Frontal cortex (tissue), 4 donors: ENCODE results near the gene CCSER1. TPM values are rescaled to one million over a fixed set of nuclear protein-coding genes. Genes with fewer than 3 reads are reported as not detected.
"Not testable (repeated sequence)": the region's sequence is repeated elsewhere in the genome, so short reads cannot be mapped to it uniquely, and the experiment has no call there.

Source experiments
- DNase-seq, 2 donors: peaks; one replicate each; pipeline ENCODE4 v3.0.0; 2012; ENCODE audit warnings: low spot score in 2 of 2
- FAIRE-seq: peaks from 2 replicates; lab custom pipeline; 2012; peaks lifted over from hg19 to GRCh38; lab: Jason Lieb, UNC
- total RNA-seq: library from RNA; depleted of rRNA; stranded (reverse); fragments of >200 nt; gene quantifications from one replicate; pipeline ENCODE4 v1.2.3, GENCODE V29; 2014
- donor health status: control.
- donor health status: control.
- donor health status: control.

Gene CCSER1
- total RNA-seq, 1 donor from 2014 or later = 165 TPM

DNA sequence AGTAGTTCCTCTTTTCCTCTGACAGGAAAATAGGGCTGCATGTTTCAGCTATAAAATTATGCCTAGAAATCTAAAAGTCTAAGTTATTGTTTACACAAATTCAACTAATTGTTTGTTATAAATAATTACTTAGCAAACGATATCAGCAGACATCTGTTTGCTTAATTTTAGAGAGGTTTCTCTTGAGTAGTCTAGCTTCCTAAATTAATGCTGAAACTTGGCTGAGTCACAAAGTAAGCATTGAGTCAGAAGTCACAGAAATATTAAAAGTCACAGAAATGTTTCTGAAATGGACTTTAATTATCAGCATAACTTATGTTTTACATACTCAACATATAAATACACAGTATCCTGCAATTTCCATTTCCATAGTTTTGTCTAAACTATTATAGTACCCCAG lies 1044.0 kb downstream of the CCSER1 start:
- FAIRE-seq = no peak

DNA sequence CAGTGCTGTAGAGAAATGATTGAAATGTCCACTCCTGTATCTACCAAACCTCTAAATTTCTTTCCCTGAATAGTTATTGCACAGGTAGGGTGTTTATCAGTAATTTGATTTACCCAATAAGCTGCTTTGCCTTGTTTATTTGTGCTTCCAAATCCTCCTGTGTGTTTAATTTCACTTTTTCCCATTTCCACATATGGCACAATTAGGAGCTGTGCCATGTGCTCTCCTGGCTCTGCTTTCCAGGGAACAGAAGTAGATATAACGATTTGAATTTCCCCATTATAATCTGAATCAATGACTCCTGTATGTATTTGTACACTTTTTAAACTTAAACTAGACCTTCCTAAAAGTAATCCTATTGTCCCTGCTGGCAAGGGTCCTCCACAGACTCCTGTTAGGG lies 1057.9 kb downstream of the CCSER1 start:
- FAIRE-seq, DNase-seq: not testable (repeated sequence)

More for the DNA sequence above, 1044.0 kb downstream of the CCSER1 start:
- no peak for DNase-seq

DNA sequence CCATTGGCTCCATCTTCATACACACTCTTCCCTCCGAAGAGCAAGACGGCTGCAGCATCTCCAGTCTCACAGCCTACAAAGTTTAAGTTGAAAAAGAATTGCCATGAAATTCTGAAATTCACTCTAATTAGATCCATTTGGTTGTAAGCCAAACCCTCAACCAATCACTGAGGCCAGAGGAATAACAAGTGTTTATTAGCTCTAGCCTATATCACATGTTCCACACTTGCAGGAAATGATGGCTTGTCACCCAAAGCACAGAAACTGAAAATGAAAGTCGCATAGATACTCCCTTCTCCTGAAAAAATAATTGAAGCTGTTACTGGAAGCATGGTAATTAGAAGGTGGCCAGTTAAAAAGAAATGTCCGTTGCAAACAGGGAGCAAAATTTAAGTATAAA lies 1071.8 kb downstream of the CCSER1 start:
- no peak for FAIRE-seq
- DNase-seq = no peak

DNA sequence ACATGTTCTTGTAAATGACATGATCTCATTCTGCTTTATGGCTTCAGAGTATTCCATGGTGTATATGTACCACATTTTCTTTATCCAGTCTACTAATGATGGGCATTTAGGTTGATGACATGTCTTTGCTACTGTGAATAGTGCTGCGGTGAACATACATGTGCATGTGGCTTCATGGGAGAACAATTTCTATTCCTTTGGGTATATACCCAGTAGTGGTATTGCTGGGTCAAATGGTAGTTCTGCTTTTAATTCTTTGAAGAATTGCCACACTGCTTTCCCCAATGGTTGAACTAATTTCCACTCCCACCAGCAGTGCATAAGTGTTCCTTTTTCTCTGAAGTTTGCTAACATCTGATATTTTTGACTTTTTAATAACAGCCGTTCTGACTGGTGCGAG lies 1080.3 kb downstream of the CCSER1 start:
- no peak for DNase-seq
- FAIRE-seq = no peak

DNA sequence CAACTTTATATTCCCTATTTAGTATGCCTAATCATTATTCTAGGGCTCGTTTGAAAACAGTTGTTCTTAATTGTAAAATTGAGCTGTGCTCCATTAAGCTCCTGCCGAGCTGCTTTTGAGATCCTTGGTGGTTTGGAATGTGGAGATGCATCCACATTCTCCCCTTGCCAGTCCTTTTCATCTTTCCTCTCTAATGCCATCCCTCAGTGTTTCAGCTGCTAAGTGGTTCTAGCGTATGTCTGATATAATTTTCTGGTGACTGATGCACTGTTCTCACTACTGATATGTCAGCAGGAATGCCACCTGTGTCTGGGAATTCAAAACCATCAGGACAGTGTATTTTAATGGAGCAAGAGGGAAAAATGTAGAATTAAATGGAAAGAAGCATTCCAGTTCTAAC lies 1085.0 kb downstream of the CCSER1 start:
- DNase-seq (no peak), FAIRE-seq (no peak)

DNA sequence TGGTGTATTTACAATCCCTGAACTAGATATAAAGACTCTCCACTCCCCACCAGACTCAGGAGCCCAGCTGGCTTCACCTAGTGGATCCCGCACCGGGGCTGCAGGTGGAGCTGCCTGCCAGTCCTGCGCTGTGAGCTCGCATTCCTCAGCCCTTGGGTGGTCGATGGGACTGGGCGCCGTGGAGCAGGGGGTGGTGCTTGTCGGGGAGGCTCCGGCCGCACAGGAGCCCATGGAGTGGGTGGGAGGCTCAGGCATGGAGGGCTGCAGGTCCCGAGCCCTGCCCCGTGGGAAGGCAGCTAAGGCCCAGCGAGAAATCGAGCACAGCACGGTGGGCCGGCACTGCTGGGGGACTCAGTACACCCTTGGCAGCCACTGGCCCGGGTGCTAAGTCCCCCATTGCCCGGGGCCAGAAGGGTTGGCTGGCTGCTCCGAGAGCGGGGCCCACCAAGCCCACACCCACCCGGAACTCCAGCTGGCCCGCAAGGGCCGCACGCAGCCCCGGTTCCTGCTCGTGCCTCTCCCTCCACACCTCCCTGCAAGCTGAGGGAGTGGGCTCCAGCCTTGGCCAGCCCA lies 1090.7 kb downstream of the CCSER1 start:
- not testable (repeated sequence) for DNase-seq, FAIRE-seq

DNA sequence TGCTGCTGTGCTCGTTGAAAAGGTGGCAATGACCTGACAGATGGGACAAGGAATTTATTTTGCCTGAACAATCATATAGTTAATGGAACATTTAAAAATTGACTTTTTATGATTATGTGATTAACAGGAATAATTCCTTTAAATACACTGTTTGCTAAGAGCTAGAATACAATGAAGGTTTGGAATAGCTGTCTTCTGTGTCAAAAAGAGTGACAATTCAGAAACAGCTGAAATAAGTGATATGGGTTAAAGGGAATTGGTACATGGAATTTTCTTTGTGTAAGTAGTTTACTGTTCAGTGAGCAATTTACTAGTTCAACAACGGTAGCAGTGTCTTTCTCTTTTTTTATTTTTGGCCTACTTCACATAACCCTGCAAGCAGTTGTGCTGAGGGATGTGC lies 1093.1 kb downstream of the CCSER1 start:
- no peak for DNase-seq

DNA sequence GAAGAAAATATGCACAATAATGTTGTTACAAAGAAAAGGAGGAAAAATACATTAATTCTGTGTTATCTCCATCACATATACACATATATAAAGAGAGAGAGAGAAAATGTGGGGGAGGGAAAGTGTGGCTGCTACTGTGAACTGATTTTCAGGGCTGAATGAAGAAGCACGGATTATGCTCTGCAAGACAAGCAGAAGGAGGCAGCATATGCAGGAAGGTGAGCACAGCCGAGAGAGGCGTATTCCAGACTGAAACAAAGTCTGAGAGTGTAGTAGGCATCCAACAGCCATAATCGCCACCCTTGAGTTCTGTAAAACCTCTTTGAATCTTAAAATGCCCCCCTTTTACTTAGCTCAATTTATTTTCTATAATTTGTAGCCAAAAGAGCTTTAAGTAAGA lies 1094.8 kb downstream of the CCSER1 start:
- no peak for FAIRE-seq
- DNase-seq = no peak

More for the DNA sequence above, 1093.1 kb downstream of the CCSER1 start:
- FAIRE-seq = no peak

DNA sequence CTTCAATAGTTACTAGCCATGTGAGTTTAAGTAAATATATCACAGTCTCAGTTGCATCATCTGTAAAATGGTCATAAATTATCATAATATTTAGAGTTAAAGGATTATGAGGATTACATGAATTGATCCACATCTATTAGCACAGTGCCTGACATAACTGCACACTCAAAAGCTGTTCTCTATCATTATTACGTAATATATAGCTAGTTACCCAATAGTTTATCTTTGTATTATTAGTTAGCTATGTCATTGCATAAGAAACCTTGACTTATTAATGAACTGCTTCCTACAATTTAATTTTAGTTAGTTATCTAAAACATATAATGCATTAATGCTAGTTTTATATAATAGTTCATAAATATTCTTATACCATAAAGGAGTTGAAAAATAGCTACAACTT lies 1099.7 kb downstream of the CCSER1 start:
- no peak for DNase-seq
- FAIRE-seq = no peak

DNA sequence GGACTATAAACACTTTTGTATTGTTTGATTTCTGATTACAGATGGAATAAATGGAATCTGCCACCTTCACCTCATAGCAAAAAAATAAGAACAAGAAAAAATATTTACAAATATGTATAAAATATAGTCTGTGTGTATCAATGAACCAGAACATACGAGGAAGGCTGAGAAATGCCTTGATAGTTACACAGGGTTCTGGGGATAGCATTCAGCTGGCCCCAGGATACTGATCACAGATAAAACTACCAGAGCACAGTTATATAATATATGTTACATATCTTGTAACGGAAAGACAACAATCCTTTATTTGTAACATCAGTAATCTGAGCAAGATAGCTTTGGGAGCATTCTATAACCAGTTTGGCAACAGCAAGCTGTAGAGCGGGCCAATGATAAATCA lies 1101.5 kb downstream of the CCSER1 start:
- FAIRE-seq (no peak), DNase-seq (no peak)

DNA sequence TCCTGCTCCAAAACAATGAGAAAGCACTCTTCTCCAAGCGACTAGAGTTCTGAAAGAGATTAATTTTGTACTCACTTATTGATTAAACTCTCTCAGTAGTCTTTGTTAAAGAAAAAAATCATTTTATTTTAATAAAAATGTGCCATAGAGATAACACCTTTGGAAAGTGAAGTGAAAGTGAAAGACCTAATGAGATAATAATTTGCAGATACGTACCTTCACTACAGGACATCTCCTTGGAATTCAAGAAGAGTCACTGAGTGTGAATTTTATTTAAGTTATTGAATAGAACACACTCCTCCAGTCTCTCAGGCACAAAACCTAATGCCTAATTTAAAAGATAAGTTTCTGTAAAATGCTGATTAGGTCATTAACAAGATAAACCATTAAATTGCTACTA lies 1106.0 kb downstream of the CCSER1 start:
- FAIRE-seq (no peak), DNase-seq (no peak)

DNA sequence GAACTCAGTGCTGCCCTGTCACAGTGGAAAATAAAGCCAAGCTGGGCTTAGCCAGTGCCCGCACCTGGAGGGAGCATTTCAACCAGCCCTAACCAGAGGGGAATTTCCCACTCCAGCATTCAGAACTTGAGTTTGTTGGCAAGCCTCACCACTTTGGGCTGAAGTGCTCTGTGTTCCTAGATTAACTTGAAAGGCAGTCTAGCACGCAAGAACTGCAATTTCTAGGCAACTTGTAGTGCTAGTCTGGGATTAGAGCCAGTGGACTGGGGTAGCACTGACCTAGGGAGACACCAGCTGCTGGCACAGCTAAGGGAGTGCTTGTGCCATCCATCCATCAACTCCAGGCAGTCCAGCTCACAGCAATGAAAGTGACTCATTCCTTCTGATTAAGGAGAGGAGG lies 1115.9 kb downstream of the CCSER1 start:
- no peak for DNase-seq

DNA sequence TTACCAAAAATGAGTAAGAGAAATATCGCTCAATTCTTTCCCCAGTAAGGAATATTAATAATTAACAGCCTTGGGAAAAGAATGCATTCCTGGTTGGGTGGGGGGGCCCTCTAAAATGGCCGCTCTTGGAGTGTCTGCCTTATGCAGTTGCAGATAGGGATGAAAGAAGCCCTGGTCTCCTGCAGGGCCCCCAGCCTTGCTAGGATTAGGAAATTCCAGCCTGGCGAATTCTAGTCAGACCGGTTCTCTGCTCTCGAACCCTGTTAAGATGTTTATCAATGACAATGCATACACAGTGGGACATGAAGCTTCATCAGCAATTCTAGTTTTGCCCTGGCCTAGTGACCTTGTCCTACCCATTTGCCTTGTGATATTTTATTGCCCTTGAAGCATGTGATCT lies 1128.8 kb downstream of the CCSER1 start:
- FAIRE-seq (no peak), DNase-seq (no peak)

More for the DNA sequence above, 1115.9 kb downstream of the CCSER1 start:
- no peak for FAIRE-seq

DNA sequence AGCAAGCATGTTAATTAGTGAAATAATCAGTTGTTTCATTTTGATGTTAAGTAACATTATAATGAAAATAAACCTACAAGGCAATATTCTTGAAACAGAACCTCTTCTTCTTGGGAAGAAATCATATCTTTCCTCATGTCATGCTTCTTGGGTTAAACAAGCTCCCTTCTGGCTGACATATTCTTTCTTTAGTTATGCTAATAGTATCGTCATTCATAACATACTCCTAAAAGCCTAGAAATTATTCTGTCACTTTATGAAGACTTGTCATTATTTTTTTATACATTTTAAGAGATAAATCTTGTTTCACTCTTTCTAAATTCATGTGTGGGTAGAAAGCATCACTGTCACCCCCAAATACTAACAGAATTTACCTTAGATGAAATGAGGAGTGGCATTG lies 1129.6 kb downstream of the CCSER1 start:
- no peak for FAIRE-seq
- no peak for DNase-seq

DNA sequence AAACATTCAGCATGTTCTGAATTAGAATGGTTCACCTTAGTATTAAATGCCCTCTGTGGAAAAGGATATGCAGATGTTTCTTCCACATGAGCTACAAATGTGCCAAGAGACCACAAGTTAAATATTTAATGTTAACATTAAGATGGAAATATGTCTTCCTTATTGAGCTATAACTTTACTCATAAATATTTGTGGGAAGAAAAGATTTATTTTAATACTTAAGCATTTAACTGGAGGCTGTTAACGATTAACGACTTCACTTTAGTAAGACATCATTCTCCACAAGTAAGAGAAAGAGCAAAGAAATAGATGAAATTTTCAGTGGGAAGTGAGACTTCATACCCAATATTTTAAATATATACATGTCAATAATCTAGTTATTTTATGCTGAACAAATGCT lies 1130.5 kb downstream of the CCSER1 start:
- FAIRE-seq = no peak
- no peak for DNase-seq

DNA sequence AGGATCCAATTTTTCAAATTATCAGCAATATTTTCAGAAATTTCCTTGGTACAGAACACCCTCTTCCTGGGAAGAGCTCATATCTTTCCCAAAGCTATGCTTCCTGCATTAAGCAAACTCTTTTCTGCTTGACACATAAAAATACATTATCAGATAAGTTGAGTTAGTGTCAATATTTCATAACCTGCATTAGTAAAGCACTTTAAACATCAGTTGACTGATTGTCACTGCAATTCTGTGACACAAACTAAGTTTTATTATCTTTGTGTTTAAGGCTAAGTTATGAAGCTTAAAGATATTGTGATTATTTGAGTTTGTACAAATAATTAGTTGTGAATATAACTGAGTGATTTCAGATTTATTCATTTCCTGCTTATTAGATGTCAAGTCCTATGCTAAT lies 1131.1 kb downstream of the CCSER1 start:
- DNase-seq (no peak), FAIRE-seq (no peak)

DNA sequence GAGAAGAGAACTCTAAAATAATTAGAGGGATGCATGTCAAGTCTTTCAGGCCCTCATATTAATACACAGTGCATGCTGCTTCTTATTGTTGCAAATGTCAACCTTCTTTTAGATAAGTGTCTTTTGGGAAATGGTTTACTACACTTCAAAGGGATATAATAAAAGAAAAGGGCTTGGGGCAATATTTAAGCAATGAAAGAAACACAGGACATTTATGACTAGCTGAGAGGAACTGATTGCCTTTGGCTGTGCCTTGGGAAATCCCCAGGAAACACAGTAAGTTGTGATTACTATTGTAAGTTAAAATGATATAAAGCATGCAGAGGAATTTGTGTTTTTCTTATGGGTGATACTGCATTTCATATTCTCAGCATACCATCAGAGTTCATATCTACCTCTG lies 1140.3 kb downstream of the CCSER1 start:
- no peak for FAIRE-seq
- no peak for DNase-seq

DNA sequence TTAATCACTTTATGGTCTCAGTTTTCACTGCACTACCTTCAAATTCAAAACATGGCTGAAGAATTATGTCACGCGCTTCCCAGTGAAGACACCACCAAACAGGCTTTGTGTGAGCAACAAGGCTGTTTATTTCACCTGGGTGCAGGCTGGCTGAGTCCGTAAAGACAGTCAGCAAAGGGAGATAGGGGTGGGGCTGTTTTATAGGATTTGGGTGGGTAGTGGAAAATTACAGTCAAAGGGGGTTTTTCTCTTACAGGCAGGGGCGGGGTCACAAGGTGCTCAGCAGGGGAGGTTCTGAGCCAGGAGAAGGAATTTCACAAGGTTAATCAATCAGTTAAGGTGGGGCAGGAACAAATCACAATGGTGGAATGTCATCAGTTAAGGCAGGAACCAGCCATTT lies 1141.3 kb downstream of the CCSER1 start:
- not testable (repeated sequence) for DNase-seq, FAIRE-seq

DNA sequence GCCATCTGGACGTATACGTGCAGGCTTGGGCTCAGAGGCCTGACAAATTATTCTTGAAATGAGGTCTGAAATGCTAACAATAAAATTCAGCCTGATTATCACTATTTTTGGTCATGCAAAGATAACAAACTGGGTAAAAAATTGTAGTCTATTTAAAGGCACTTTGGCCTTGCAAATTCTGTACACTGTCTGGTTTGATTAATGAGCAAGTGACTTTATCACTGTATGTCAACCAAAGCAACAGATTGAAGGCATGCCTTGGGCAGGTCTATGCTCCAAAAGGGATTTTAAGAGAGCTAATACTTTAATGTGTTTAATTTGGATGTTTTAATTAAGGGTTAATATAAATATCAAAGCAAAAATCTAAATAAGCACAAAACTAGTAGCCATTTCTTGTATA lies 1141.7 kb downstream of the CCSER1 start:
- DNase-seq (no peak), FAIRE-seq (no peak)

DNA sequence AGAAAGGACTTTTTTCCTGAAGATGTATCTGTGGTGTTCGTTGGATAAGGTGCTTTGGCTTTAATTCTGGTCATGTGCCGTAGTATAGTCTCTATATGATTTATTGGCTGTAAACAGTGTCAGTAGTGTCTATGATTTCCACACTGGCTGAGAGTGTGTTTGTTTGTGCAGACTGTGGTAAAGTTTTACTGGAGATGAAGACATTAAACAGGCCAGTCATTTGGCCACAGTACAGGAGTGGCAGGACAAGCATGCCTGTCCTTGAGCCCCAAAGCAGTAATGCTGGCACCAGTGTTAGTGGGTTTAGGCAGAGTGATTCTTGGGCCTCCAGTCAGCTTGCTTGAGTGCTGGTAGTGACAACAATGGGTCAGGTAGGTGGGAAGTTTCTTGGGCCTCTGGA lies 1152.7 kb downstream of the CCSER1 start:
- DNase-seq = no peak
- no peak for FAIRE-seq

DNA sequence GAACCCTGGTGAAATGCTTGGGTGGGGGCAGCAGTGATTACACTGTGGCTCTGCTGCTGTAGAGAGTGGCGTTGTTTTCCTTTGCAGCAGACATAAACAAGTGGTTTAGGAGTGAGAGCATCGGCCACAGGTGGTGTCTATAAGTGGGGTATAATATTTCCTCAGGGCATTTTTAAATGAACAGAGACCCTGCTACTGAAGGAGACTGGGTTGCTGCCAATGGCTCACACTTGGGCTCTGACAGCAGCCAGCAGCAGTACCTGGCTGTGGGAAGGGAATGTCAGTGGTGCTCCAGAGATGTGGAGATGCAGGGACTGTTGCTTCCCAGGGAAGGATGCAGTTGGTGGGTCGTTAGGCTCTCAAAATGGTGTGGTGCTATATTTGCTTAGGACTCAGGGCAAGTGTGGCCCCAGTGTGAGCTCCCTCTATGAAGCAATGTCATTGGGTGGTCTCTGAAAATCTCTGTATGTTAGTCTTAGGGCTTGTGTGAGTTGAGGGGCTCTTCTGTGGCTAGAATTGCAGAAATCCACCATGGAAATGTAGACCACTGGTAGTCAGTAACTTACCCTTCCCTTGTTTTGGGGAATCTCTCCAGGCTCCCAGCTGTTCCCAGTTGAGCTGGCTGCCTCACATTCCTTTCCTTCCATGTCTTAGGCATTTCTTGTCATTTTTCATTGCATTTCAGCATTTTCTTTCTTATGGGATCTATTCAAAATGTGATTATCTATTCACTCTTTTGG lies 1153.5 kb downstream of the CCSER1 start:
- FAIRE-seq (no peak), DNase-seq (no peak)

DNA sequence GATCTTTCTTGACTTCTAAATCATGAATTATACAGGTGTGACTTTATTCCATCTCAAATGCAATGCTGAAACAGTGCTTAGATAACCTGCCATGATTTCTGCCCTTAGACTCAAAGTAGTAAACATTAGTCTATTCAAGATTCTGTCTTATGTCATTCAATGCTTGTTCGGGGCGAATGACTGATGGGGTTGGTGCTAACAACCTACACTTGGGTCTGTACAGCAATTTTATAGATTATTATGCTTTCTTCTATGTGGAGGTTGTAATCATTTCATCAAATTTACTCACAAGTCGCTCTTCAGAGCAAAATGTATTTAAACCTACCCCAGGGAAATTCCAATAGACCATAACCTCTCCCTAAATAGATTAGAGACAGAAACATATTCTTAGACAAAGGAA lies 1155.0 kb downstream of the CCSER1 start:
- DNase-seq = no peak
- FAIRE-seq = no peak
